CD4-positive, alpha-beta memory T cell (primary cell): Measurements from ENCODE around the gene SH3D21. TPM values are rescaled to one million over a fixed set of nuclear protein-coding genes. Genes with fewer than 3 reads are reported as not detected.
A peak's percentile ranks its signal among the peaks of the same experiment; 100 is the strongest.

ENCODE experiments used
- CTCF ChIA-PET: fragments of 350-600 bp; sonication (Branson Sonifier 250); formaldehyde crosslinking; loops from one replicate; lab custom pipeline; 2021; ENCODE audit warnings: inconsistent platforms; ENCODE audit not compliant: partially characterized antibody; lab: Charles Lee
- POLR2A ChIA-PET: fragments of 350-600 bp; sonication (Branson Sonifier 250); formaldehyde crosslinking; loops from one replicate; lab custom pipeline; 2021; ENCODE audit not compliant: partially characterized antibody; lab: Charles Lee
- DNase-seq, 5 donors: peaks; one replicate each; pipeline versions ENCODE4 v3.0.0 to v3.0.0-alpha.2; 2020 to 2022; ENCODE audit warnings: mixed read lengths in 1 of 5
- H3K27ac ChIP-seq: one replicate; pipeline ENCODE4 v1.7.0; 2013; ENCODE audit warnings: low read depth, low read length
- H3K27me3 ChIP-seq: 2 replicates; pipeline ENCODE4 v1.7.0; 2013; ENCODE audit warnings: mild to moderate bottlenecking, low read length, moderate library complexity; ENCODE audit not compliant: insufficient read depth
- H3K36me3 ChIP-seq: 2 replicates; pipeline ENCODE4 v1.7.0; 2013; ENCODE audit warnings: mild to moderate bottlenecking, low read length, moderate library complexity; ENCODE audit not compliant: insufficient read depth
- H3K4me1 ChIP-seq: 2 replicates; pipeline ENCODE4 v1.7.0; 2013; ENCODE audit warnings: mild to moderate bottlenecking, low read length, moderate library complexity; ENCODE audit not compliant: insufficient read depth
- H3K4me3 ChIP-seq, 2 donors: one replicate each; pipeline ENCODE4 v1.7.0; 2013; ENCODE audit warnings: low read length in 2 of 2, mild to moderate bottlenecking in 1 of 2
- H3K9me3 ChIP-seq, 2 donors: one replicate each; pipeline ENCODE4 v1.7.0; 2013; ENCODE audit warnings: low read length in 2 of 2, control low read depth in 1 of 2; ENCODE audit not compliant: control insufficient read depth in 1 of 2
- H3K27ac Mint-ChIP-seq, 7 donors: one replicate each; pipeline ENCODE4 v1.8.0; 2020 to 2021; ENCODE audit warnings: mixed read lengths in 7 of 7, mild to moderate bottlenecking in 6 of 7, inconsistent platforms in 3 of 7, moderate library complexity in 3 of 7
- H3K27me3 Mint-ChIP-seq, 2 donors: one replicate each; pipeline ENCODE4 v1.8.0; 2020 to 2021; ENCODE audit warnings: mixed read lengths in 2 of 2
- H3K36me3 Mint-ChIP-seq, 2 donors: one replicate each; pipeline ENCODE4 v1.8.0; 2020 to 2021; ENCODE audit warnings: mixed read lengths in 2 of 2, inconsistent platforms in 1 of 2, mild to moderate bottlenecking in 1 of 2
- H3K4me1 Mint-ChIP-seq, 4 donors: one replicate each; pipeline ENCODE4 v1.8.0; 2020 to 2021; ENCODE audit warnings: mixed read lengths in 4 of 4, mild to moderate bottlenecking in 1 of 4
- H3K4me3 Mint-ChIP-seq, 8 donors: one replicate each; pipeline ENCODE4 v1.8.0; 2020 to 2021; ENCODE audit warnings: mixed read lengths in 8 of 8, mild to moderate bottlenecking in 7 of 8, moderate library complexity in 6 of 8, inconsistent platforms in 3 of 8
- H3K9me3 Mint-ChIP-seq, 8 donors: one replicate each; pipeline ENCODE4 v1.8.0; 2020 to 2021; ENCODE audit warnings: mixed read lengths in 8 of 8, mild to moderate bottlenecking in 5 of 8, inconsistent platforms in 3 of 8, moderate library complexity in 1 of 8
- intact Hi-C: fragments of 100-400 bp; cut with micrococcal nuclease; formaldehyde crosslinking; loops from one replicate; pipeline ENCODE4 v1.15.1; 2023
- polyA plus RNA-seq, 2 donors: library from polyadenylated mRNA; unstranded; fragments of 300-500 nt; fragmentation: Illumina TruSeq; gene quantifications; one replicate each; pipeline ENCODE4 v1.2.3, GENCODE V29; 2021
- total RNA-seq, 2 experiments: library from RNA; stranded (reverse); gene quantifications; one replicate each; pipeline ENCODE4 v1.2.3, GENCODE V29; 2021

The SH3D21 gene
- total and polyA plus RNA-seq, 4 experiments from 2014 or later: 3.2 to 3.3 TPM; not detected in 2

DNA sequence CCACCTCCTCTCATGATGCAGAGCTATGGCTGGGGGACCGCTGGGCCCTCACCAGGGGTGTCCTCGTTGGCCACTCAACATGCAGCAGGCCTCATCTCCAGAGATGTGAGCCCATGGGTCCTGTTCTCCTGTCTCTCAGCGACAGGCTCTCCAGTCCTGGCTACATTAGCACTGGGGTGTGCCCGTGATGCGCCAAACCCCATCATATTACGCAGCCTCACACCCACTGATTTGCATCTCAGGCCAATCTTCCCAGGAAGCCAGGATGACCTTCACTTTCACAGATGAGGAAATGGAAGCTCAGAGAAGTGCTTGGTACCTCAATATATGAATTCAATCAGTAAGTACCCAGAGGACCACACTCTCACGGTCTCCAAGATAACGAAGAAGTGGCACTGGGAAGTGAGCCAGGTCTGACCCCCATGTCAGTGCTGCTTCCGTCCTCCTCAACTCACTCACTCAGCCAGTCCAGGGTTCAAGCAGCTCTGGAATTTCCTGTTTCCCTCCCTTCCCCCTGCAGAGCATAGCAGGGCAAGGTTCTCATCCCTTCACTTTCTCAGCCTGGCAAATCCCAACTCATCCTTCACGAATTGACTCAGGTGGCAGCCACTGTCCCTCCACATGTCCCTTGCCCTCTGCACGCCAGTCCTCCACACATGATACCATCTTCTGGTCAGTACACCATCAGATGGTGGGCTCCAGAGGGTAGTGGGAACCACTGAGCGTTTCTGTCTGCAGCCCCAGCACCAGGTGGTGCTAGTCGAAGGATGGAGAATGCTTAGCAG lies 46.1 kb downstream of the SH3D21 start:
- Mint-ChIP-seq H3K27me3 (no peaks in the 10 kb centered on the region), H3K27ac (peak overlapping the region; percentile 24 to 64 (median 57)), H3K9me3 (no peaks in the 10 kb centered on the region), H3K4me1 (peaks cover 10 to 36% (median 22%) of the 10 kb centered on the region in 4 donors), H3K36me3 (peaks cover 24 to 66% of the 10 kb centered on the region in 2 donors), H3K4me3 (peak overlapping the region in 2 of 8 donors; percentile 17 to 31)
- H3K27me3 ChIP-seq: no peaks in the 10 kb centered on the region
- peaks cover 49% of the 10 kb centered on the region for H3K36me3 ChIP-seq
- intact Hi-C loops: no loop called here
- H3K4me3 ChIP-seq: no peak overlapping the region
- peaks cover 24% of the 10 kb centered on the region for H3K4me1 ChIP-seq
- CTCF ChIA-PET: interaction anchor here (1.2 to 15.0 kb wide), 2 partner anchors 10 to 16 kb away, joined by 3 to 107 read pairs; no protein-coding TSS in a partner anchor
- no peaks in the 10 kb centered on the region for H3K9me3 ChIP-seq
- no peak for DNase-seq
- no peak overlapping the region for H3K27ac ChIP-seq
- POLR2A ChIA-PET: interaction anchor here (1.9 to 8.7 kb wide), 2 partner anchors 15 to 34 kb away, joined by 13 to 73 read pairs; partner anchors contain the start of gene STK40

DNA sequence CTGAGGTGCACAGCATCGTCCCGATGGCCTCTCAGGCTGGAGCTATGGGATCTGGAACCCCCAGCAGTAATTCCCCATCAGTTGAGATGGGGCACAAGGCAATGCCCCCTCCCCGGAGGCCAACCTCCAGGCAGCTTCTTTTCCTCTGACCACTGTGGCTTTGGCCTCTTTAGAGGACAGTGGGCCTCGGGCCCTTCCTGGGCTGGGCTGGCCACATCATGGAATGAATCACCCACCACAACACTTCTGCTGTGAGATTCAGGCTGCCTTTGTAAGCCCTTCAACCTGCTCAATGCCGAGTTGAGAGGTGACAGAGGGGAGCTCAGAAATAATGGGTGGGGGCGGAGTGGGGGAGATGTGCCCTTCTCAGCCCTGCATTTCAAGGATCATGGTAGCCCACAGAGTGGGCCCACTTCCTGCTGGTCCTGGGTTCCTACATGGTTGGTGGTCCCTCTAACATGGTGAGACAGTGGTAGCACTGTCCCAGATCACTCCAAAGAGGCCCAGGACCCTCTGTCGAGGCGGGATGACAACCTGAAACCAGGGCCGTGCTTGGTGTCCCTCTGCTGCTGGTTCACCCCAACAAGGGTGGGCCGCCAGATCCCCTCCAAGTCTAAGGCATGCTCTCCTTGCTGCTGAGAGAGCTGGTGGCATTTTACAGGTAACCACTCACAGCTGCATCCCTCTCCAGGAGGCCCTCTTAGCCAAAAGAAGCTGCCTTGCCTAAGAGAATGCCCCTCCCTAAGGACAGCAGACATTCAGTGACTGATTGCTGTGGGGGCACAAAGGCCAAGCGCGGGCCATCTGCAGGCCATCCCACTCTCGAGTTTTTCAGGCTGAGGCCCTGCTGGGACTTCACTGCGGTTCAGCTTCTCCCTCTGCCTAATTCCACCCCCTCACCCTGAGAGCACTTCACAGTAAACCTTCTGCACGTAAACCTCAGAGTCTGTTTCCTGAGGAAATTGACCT lies 47.0 kb downstream of the SH3D21 start:
- no peak overlapping the region for H3K27ac ChIP-seq
- no peak for DNase-seq
- Mint-ChIP-seq H3K9me3 (no peaks in the 10 kb centered on the region), H3K36me3 (peaks cover 22 to 64% of the 10 kb centered on the region in 2 donors), H3K27me3 (no peaks in the 10 kb centered on the region), H3K4me1 (peaks cover 10 to 39% (median 22%) of the 10 kb centered on the region in 4 donors), H3K4me3 (no peak overlapping the region), H3K27ac (peak overlapping the region in 2 of 7 donors; percentile 57)
- H3K4me3 ChIP-seq: no peak overlapping the region
- CTCF ChIA-PET: interaction anchor here (1.2 to 15.0 kb wide), 2 partner anchors 11 to 15 kb away, joined by 3 to 107 read pairs; no protein-coding TSS in a partner anchor
- H3K36me3 ChIP-seq: peaks cover 48% of the 10 kb centered on the region
- H3K4me1 ChIP-seq: peaks cover 24% of the 10 kb centered on the region
- no peaks in the 10 kb centered on the region for H3K27me3 ChIP-seq
- intact Hi-C loops: no loop called here
- no peaks in the 10 kb centered on the region for H3K9me3 ChIP-seq
- POLR2A ChIA-PET: interaction anchor here (8.7 kb wide), 1 partner anchor 14 kb away, joined by 73 read pairs; no protein-coding TSS in a partner anchor

GRCh38 chr1:36354486-36354885 lies 48.3 kb downstream of the SH3D21 start:
- CTCF ChIA-PET: interaction anchor here (1.3 to 15.0 kb wide), 2 partner anchors 11 to 14 kb away, joined by 4 to 107 read pairs; no protein-coding TSS in a partner anchor
- Histone ChIP-seq H3K27ac (no peak overlapping the region), H3K4me3 (no peak overlapping the region), H3K27me3 (no peaks in the 10 kb centered on the region), H3K9me3 (no peaks in the 10 kb centered on the region), H3K36me3 (peaks cover 45% of the 10 kb centered on the region), H3K4me1 (peaks cover 28% of the 10 kb centered on the region)
- POLR2A ChIA-PET: interaction anchor here (0.9 to 8.7 kb wide), 2 partner anchors 12 to 30 kb away, joined by 3 to 73 read pairs; no protein-coding TSS in a partner anchor
- intact Hi-C loops: no loop called here
- Mint-ChIP-seq H3K36me3 (peaks cover 26 to 70% of the 10 kb centered on the region in 2 donors), H3K9me3 (no peaks in the 10 kb centered on the region), H3K27ac (peak overlapping the region in 2 of 7 donors; percentile 6 to 36), H3K27me3 (no peaks in the 10 kb centered on the region), H3K4me3 (no peak overlapping the region), H3K4me1 (peaks cover 10 to 51% (median 25%) of the 10 kb centered on the region in 4 donors)
- no peak for DNase-seq

DNA sequence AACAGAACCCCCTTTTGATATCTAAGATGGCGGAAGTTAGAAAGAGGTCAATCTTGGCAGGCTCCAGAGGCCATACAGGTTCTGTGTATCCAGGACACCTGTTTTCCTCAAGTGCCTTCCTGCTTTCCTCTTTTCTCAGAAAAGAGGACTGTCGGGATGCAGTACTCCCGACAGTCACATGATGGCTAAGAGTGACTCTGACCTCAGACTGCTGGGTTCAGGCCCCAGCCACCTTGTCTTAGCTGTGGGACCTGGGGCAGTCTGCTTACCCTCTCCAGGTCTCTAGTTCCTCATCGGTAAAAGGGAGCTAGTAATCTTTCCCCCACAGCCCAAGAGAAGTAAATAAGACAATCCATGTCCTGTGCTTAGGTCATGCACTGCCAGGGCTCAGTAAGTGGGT lies 49.6 kb downstream of the SH3D21 start:
- Histone ChIP-seq H3K9me3 (no peaks in the 10 kb centered on the region), H3K36me3 (peaks cover 45% of the 10 kb centered on the region), H3K4me1 (peaks cover 26% of the 10 kb centered on the region), H3K27ac (no peak overlapping the region), H3K27me3 (no peaks in the 10 kb centered on the region), H3K4me3 (no peak overlapping the region)
- Mint-ChIP-seq H3K27me3 (no peaks in the 10 kb centered on the region), H3K36me3 (peaks cover 32 to 73% of the 10 kb centered on the region in 2 donors), H3K27ac (peak overlapping the region in 1 of 7 donors; percentile 80), H3K9me3 (no peaks in the 10 kb centered on the region), H3K4me1 (peaks cover 13 to 53% (median 27%) of the 10 kb centered on the region in 4 donors), H3K4me3 (no peak overlapping the region)
- ChIA-PET POLR2A (interaction anchor here (1.0 to 8.7 kb wide), 2 partner anchors 10 to 11 kb away, joined by 3 to 73 read pairs; no protein-coding TSS in a partner anchor), CTCF (interaction anchor here (1.1 to 15.0 kb wide), 4 partner anchors 13 to 66 kb away, joined by 3 to 107 read pairs (median 8); no protein-coding TSS in a partner anchor)
- intact Hi-C loops: no loop called here
- DNase-seq: no peak

GRCh38 chr1:36358514-36359084 lies 52.4 kb downstream of the SH3D21 start:
- Mint-ChIP-seq H3K9me3 (no peaks in the 10 kb centered on the region), H3K36me3 (peaks cover 47 to 74% of the 10 kb centered on the region in 2 donors), H3K27me3 (no peaks in the 10 kb centered on the region), H3K4me1 (peaks cover 6 to 40% (median 11%) of the 10 kb centered on the region in 4 donors), H3K27ac (peak overlapping the region in 4 of 7 donors; percentile 29 to 42 (median 38)), H3K4me3 (no peak overlapping the region)
- H3K27me3 ChIP-seq: no peaks in the 10 kb centered on the region
- peaks cover 53% of the 10 kb centered on the region for H3K36me3 ChIP-seq
- DNase-seq: no peak
- POLR2A ChIA-PET: interaction anchor here (0.7 to 3.2 kb wide), 2 partner anchors 10 to 15 kb away, joined by 3 to 22 read pairs; no protein-coding TSS in a partner anchor
- H3K9me3 ChIP-seq: no peaks in the 10 kb centered on the region
- CTCF ChIA-PET: interaction anchor here (1.3 to 15.0 kb wide), 3 partner anchors 10 to 26 kb away, joined by 3 to 107 read pairs (median 22); no protein-coding TSS in a partner anchor
- no peak overlapping the region for H3K4me3 ChIP-seq
- intact Hi-C loops: no loop called here
- H3K4me1 ChIP-seq: peaks cover 12% of the 10 kb centered on the region
- H3K27ac ChIP-seq: no peak overlapping the region

DNA sequence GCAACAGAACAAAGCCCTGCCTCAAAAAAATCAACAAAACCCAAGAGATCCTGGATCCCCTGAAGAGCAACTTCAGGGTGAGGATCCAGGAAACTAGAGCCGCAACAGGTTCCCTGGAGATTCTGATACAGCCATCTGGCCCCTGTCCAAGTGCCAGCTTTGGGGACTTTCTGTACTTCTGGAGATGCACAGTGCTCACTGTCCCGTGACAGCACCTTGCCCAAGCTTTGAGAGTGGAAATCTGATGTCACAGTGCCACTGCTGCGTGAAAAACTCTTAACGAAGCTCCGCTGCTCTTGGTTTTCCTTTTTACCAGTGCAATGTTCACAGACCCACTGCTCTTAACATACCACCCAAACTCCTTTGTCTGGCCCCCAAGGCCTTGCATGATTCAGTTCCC lies 53.2 kb downstream of the SH3D21 start:
- Mint-ChIP-seq H3K4me1 (peaks cover 6 to 39% (median 10%) of the 10 kb centered on the region in 4 donors), H3K36me3 (peaks cover 44 to 67% of the 10 kb centered on the region in 2 donors), H3K27ac (peak overlapping the region; percentile 81 to 96 (median 92)), H3K4me3 (peak overlapping the region in 5 of 8 donors; percentile 2 to 70 (median 53)), H3K27me3 (no peaks in the 10 kb centered on the region), H3K9me3 (no peaks in the 10 kb centered on the region)
- no peak for DNase-seq
- Histone ChIP-seq H3K27me3 (no peaks in the 10 kb centered on the region), H3K36me3 (peaks cover 47% of the 10 kb centered on the region), H3K4me3 (no peak overlapping the region), H3K9me3 (no peaks in the 10 kb centered on the region), H3K4me1 (peaks cover 12% of the 10 kb centered on the region), H3K27ac (peak overlapping the region; percentile 25)
- ChIA-PET CTCF (interaction anchor here (1.3 to 15.0 kb wide), 5 partner anchors 9 to 25 kb away, joined by 3 to 107 read pairs (median 6); no protein-coding TSS in a partner anchor), POLR2A (interaction anchor here (0.8 to 3.2 kb wide), 4 partner anchors 8 to 39 kb away, joined by 3 to 22 read pairs (median 4); partner anchors contain the start of gene LSM10)
- intact Hi-C loops: no loop called here
